ENCODE results near the gene ZSCAN12.
A peak's percentile ranks its signal among the peaks of the same experiment; 100 is the strongest.

Gene ZSCAN12

GRCh38 chr6:28353981-28354676, 45.4 kb downstream of the ZSCAN12 start:
- no peak for DNase-seq (ENCODE audit: low spot score)

GRCh38 chr6:28353356-28353755, 46.2 kb downstream of the ZSCAN12 start:
- DNase-seq (ENCODE audit: low spot score) = no peak

GRCh38 chr6:28351493-28351925, 48.0 kb downstream of the ZSCAN12 start:
- DNase-seq (ENCODE audit: low spot score) = no peak

- DNase-seq (ENCODE audit: low spot score) = no peak
Measured at GRCh38 chr6:28351087-28351486, 48.5 kb downstream of the ZSCAN12 start.

- DNase-seq (ENCODE audit: low spot score) = peak; percentile 87
Measured at GRCh38 chr6:28349892-28350737, 49.4 kb downstream of the ZSCAN12 start, which contains the start of gene ZKSCAN3. ZKSCAN3 (plus strand) TSS chr6:28349947; CDS start chr6:28359587, 9,640 bp downstream.

GRCh38 chr6:28349344-28349891, 50.1 kb downstream of the ZSCAN12 start:
- no peak for DNase-seq (ENCODE audit: low spot score)

- DNase-seq (ENCODE audit: low spot score) = no peak
Measured at GRCh38 chr6:28347119-28347518, 52.4 kb downstream of the ZSCAN12 start.

GRCh38 chr6:28345201-28345600, 54.3 kb downstream of the ZSCAN12 start:
- no peak for DNase-seq (ENCODE audit: low spot score)

- no peak for DNase-seq (ENCODE audit: low spot score)
Measured at GRCh38 chr6:28343898-28344677, 55.5 kb downstream of the ZSCAN12 start.

- no peak for DNase-seq (ENCODE audit: low spot score)
Measured at GRCh38 chr6:28340310-28341095, 59.0 kb downstream of the ZSCAN12 start.

- no peak for DNase-seq (ENCODE audit: low spot score)
Measured at GRCh38 chr6:28337121-28337520, 62.4 kb downstream of the ZSCAN12 start.

GRCh38 chr6:28336284-28337120, 63.0 kb downstream of the ZSCAN12 start:
- DNase-seq (ENCODE audit: low spot score) = no peak

GRCh38 chr6:28335564-28336283, 63.8 kb downstream of the ZSCAN12 start, which contains the start of gene ZSCAN31:
ZSCAN31 (minus strand) TSS chr6:28336148; CDS start chr6:28329683, 6,465 bp downstream.
- peak; percentile 94 for DNase-seq (ENCODE audit: low spot score)

GRCh38 chr6:28335040-28335563, 64.4 kb downstream of the ZSCAN12 start:
- DNase-seq (ENCODE audit: low spot score) = no peak

GRCh38 chr6:28334286-28335039, 65.1 kb downstream of the ZSCAN12 start:
- DNase-seq (ENCODE audit: low spot score) = no peak

GRCh38 chr6:28333599-28334018, 65.9 kb downstream of the ZSCAN12 start:
- DNase-seq (ENCODE audit: low spot score) = no peak

GRCh38 chr6:28333047-28333446, 66.5 kb downstream of the ZSCAN12 start:
- no peak for DNase-seq (ENCODE audit: low spot score)

- DNase-seq (ENCODE audit: low spot score) = no peak
Measured at GRCh38 chr6:28330041-28330440, 69.5 kb downstream of the ZSCAN12 start.

Data from ecto neural progenitor cell (in vitro differentiated cells).